Fibroblast of skin of abdomen (primary cell): ENCODE measurements around the gene LRRC8C.
"Not testable (repeated sequence)": the region's sequence is repeated elsewhere in the genome, so short reads cannot be mapped to it uniquely, and the experiment has no call there.

ENCODE experiments used
- DNase-seq: peaks from one replicate; pipeline ENCODE4 v3.0.0-alpha.2; 2013

Gene LRRC8C

DNA sequence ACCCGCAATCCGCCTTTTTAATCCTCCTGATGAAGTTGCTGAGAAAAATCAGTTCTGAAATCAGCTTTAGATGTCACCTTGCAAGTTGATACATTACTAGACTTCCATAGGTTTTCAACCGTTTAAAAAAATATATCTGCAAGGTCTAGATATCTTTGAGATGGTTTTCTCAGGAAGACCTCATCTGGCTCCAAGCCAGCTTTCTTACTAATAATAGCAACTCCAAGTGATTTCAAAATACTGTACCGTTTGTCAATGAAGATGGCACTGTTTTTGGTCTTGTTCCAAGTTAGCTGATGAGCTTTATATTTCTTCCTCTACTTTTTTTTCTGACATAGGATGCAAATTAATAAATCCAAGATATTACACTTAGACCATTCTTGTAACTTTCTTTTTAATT is 40.3 kb downstream of the LRRC8C start:
- DNase-seq = no peak

DNA sequence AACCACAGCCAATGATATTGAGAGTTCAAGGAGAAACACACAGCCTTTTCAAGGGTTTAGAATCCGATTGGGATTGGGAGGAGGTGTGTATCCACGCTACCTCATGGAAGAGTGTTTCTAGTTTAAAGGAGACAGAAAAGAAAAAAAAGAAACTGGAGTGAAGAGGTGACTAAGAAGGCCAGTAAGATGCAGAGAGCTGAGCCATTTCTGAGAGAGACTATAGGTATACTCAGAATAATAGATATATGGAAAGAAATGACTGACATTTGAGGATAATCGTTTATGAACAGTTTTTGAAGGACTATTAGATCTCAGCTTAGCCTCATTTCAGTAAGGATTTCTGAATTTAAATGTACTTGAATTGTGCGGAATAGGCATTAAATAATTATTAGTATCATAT is 42.8 kb downstream of the LRRC8C start:
- DNase-seq = no peak

DNA sequence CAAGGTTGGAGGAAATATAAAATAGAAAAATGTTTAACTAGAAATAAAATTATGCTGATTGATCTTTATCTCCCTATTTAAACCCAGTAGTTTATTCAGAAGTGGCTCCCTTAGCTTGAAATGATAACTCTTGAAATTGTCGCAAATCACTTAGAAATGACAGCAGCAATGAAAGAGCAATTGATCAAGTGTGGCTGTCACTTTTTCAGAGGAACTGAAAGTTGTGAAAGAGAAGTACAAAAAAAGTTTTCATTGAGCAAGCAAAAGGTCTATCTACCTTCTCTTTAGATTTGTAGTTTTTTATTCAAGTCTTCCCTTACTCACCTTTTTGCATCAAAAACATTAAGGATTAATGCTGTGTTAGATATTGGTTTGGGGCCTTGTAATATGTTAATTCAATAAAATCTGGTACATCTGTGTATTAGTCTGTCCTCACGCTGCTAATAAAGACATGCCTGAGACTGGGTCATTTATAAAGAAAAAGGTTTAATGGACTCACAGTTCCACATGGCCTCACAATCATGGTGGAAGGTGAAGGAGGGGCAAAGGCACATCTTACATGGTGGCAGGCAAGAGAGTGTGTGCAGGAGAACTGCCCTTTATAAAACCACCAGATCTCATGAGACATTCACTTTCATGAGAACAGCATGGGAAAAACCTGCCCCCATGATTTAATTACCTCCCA is 48.3 kb downstream of the LRRC8C start:
- no peak for DNase-seq

DNA sequence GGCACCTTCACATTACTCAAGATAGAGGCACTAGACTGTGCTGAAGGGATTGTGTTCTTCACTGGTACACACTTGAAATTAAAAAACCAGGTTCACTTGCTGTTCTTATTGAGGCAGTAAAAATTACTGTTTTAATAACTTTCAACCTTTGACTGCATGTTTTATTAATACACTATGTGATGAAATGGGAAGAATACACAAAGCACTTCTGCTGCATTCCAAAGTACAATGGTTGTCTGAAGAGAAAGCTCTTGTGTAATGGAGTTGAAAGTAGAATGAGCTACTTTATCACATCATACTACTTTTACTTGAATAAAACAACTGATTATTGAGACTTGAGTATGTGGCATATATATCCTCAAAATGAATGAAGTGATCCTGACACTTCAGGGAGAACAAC is 49.7 kb downstream of the LRRC8C start:
- DNase-seq = no peak

DNA sequence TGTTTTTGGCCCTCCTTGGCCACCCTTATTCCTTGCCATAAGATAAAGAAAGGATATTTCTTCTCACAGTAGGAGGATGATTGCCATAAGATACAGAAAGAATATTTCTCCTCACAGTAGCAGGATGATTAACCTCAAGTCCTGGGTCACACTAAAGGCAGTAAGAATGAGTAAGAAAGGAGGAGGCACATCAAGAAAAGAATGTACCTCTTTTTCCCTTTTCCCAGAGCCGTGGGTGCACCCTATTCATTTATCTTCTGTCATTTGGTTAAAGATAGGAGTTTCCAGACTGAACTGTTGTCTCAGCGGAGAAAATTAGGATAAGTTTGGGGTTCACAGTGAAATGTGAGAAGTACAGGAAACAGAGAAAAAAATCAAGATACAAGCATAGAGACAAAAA is 52.5 kb downstream of the LRRC8C start:
- no peak for DNase-seq

DNA sequence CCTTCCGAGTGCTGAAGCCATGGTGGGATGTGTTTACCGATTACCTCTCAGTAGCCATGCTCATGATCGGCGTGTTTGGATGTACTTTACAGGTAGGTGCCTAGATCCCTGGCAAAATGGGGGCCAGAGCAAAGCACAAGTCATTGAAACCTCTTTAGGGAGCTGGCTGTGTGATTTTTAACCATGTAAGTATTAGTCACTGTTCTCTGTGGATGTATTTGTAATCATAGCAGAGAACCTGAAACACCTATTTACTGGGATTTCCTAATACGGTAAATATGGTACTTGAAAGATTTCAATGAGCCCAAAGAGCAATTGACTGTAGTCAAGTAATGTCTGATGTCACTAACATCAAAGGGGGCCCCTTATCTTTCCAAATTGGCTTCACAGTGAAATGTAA is 53.6 kb downstream of the LRRC8C start:
- no peak for DNase-seq

DNA sequence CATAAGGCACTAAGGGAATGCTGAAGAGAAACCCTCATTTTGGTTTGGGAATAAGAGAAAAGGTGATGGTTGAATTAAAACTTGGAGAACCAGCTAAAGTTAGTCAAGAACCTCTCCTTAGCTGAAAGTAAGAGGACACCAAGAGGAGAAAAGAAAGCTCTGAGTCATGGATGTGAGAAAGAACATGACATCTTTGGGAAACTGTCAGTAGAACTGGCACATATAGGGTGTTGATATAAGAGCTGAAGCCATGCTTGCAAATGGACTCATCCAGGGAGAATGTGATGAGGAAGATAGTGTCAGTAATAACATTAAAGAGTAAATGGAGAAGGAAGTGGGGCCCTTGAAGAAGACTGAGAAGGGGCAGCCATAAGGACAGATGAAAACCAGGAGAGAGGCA is 54.3 kb downstream of the LRRC8C start:
- no peak for DNase-seq

DNA sequence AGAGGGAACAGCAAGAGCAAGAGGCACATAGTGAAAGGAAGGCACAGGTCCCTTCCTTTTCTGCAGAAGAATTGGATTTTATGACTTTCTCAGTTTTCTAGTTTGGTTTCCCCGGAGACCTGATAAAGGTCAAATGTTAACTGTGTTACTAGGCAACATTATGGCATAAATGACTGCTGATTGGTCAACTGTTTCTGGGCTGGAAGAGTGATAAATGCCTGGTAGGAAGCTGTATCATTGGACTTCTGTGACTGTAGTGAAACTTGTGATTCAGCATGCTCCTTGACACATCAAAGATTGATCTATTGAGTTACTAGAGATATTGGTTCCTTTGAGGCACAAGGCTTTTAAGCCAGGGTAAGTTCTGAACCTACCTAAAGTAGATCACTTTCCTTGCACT is 55.7 kb downstream of the LRRC8C start:
- DNase-seq = no peak

DNA sequence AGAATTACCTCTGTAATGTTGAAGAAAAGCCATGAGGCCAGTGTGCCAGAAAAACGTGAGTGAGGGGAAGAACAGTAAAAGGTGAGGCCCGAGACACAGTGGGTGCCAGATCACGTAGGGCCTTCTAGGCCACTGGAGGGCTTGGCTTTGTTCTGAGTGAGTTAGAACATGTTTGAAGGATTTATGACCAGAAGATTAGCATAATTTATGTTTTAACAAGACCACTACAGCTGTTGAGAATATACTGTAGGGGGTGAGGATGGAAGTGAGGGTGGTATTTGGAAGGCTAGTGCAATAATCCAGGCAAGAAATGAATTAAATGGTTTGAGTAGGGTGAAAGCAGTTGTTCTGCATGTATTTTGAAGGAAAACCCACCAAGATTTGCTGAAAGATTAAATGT is 56.3 kb downstream of the LRRC8C start:
- DNase-seq = no peak

DNA sequence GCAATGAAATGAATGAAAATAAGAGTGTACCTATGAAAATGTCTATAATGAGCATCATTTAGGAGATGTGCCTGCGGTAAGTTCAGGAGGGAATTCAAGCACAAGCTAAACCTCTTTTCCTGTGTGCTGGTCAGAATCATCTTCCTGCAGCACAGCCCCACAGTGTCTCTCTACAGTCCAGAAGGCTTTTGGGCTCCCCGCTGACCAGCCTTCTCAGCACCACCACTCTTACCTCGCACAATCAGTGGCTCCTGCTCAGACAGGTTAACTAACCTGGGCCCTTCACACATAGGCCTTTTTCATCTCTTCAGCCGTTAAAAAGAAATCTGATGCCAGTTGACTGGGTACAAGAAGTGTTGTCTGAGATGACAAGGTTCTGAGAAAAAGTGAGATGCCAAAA is 57.7 kb downstream of the LRRC8C start:
- DNase-seq = no peak

DNA sequence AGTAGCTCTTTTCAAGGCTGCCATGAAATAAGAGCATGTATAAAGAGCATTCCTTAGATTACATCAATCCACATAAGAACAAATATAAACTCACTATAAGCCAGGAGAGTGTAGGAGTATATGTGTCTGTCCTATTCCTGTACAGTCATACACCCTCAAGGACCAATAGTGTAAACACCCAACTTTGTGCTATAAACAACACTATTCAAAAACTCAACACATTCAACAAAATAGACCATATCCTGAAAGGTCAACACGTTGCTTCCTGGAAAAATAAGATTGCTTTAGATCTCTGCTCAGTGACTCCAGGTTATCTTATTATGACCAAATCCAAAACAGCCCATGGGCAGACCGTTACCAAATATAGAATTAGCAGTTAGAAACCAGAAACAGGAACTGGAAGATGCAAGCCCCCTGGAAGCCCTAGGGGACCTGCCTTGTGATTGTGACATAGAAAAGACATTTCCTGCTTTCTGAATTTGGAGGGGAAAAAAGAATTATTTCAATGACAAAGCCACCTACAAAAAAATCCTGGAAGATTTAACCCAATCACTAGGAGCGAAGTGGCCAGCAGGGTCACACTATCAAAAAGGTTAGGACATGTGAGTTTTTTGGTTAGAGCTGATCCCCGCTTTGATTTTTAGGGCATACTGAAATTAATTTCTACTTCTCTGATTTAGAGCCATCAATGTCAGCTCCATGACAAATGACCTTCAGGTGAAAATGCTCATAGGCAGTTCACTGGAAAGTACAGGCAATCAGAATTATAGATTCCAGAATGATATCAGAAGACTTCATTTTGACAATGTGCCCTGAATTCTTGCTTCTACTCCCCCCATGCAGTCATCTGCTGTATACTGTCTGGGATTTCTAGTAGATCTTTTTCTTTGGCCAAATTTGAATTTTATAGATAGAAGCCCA is 59.9 kb downstream of the LRRC8C start:
- DNase-seq = no peak

DNA sequence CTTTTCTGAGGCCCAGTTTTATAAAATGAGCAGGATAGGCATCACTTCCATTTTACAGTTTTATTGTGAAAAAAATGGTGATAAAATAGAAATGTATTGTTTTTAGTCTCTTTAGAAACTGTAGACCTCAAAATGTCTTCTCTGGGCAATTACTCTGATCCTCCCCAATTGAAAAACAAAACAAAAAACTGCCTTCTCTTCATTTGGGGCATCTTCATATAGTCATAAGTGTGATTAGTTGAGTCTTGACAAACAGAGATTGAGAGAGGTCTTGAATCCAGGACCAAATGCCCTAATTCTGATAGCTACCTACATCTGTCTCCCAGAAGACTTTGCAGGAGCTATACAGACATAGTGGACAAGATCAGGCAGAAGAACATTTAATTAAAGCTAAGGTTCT is 62.9 kb downstream of the LRRC8C start:
- no peak for DNase-seq

DNA sequence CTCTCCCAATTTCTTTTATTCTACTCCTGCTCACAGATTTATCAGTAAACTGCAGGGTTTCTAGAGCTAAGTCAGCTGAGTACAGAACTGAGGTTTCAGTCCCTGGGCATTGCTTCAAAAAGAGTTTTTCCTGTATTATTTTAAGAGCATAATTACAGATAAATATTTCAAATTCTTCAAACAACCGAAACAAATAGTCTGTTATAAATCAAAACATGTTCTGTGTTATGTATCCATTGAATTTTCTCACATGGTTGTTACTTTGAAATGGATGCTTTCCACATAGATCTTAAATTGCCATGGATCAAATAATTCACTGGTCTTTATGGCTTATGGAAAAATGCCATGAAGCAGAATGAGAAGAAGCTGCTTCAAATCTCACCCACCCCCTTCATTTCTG is 64.5 kb downstream of the LRRC8C start:
- peak; percentile 65 for DNase-seq

DNA sequence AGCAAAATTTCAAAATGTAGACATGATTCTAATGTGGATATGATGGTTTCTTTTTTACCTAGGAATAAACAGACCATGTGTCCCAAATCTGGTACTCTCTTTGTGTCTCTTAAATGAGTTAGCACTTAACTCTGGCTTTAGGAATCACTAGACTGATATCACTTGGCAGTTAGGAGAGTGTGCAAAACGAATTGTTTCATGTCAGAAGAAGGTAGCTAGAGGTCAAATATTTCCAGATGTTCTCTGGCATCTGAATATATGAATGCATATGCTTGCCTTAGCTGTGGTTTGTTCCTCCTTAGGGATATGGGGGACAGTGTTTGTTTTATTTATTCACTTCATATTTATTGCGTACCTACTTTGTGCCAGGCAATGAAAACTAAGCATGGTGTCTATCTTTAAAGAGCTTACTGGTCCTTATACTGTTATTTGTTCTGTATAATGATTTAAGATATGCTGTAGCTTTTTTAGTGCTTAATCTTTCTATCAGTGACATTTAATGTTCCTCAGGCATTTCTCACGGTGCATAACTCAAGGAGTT is 65.2 kb downstream of the LRRC8C start:
- DNase-seq = peak; percentile 8

DNA sequence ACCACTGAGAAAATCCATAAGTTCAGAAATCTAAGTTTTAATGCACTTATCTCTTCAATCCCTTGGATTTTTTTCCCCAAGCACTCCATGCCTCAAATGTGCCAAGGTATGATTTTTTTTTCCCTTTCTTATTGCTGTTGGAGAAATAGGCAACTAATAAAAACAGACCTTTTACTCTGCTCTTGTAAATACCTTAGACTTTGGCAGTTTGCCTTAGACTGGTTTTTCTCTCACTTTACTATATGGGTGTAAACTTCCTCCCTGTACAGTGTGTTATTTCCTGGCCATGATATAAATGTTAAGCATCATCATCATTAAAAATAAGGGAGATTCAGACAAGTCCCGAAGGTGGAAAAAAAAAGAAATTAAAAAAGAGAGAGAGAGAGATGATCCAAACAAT is 65.7 kb downstream of the LRRC8C start:
- DNase-seq = no peak

DNA sequence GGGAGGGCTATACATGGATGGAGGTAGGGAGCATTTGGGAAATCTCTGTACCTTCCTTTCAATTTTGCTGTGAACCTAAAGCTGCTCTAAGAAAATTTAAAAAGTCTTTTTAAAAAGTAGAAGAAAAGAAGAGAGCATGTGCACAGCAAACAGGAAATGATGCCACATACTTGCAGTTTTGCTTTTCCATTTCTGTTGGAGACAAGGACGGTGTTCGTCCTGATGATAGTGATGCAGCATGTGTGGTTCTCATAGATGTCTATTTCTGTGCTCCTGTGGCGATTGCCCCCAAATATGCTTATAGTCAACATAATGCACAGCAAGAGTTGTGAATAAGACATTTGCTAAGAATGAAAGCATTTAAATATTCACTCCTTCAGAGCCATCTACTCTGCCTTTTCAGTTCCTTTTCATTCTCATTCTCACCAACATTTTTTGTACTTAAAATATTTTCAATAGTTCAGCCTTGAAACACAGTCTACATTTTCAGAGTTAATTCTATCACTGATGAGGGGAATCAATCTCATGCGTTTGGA is 66.6 kb downstream of the LRRC8C start:
- no peak for DNase-seq

DNA sequence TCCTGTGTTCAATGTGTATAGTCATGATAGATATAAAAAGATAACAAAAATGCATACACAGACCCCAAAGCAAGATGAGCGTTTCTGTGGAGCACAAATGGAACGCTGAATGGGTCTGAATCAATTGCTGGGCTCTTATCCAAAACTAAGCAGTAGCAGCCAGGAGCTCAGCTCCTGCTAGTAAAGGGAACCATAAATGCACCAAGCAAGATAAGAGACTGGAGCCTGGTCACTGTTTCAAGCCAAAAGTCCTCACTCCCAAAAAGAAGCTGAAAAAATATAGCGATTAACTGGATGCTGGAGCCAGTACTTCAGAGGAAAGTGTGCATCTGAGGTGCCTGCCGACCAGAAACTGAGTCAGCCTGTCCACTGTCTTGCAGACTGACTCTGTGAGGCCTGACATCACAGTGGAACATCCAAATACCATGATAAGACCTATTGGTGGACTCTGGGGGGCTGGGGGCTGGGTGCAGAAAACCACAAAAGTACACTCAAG is 68.9 kb downstream of the LRRC8C start:
- DNase-seq = peak; percentile 43

DNA sequence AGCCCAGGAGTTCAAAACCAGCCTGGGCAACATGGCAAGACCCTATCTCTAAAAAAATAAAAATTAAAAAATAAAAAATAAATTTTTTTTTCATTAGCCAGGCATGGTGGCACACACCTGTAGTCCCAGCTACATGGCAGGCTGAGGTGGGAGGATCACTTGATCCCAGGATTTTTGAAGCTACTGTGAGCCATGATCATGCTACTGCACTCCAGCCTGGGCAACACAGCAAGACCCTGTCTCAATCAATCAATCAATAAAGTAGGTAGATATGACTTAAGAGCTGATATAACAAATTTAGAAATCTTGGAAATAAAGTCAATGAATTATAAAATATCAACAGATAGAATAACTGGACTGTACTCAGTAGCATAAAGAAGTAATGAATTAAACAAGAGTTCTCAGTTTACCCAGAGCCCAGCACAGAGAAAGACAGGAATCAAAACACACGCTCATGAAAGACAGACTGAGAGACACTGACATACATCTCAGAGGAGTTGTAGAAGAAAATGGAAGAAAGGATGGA is 69.7 kb downstream of the LRRC8C start:
- DNase-seq = no peak

DNA sequence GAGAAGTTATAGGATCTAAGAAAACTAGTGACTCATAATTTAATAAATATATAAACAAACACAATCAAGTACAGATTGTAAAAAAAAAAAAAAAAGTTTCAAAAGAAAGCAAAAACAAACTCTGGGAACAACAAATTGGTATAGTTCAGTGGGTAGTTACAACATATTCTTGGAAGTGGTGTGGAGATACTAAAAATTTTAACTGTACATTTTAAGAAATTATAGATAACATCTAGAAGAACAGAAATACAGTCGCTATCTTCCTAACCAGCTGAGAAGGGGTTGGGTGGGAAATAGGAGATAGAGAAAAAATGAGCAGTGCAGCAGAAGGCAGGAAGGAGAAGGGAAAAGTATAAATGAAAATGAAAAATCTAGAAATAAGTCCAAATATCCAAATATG is 70.5 kb downstream of the LRRC8C start:
- DNase-seq = no peak

DNA sequence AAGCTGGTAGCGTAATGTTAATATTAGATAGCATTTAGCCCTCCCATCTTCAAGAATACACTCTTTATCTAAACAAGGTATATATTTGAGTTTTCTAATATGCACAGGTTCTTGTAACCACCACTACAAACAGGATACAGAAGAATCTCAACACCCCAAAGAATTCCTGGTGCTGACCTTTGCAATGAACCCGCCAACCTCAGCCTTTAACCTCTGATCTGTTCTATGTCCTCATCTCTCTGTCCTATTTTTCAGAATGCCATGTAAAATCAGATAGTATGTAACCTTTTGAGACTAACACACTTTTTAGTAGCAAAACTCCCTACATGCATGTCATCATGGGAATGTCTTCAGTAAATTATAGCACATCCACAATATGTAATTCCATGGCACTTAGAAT is 71.1 kb downstream of the LRRC8C start:
- DNase-seq = no peak

DNA sequence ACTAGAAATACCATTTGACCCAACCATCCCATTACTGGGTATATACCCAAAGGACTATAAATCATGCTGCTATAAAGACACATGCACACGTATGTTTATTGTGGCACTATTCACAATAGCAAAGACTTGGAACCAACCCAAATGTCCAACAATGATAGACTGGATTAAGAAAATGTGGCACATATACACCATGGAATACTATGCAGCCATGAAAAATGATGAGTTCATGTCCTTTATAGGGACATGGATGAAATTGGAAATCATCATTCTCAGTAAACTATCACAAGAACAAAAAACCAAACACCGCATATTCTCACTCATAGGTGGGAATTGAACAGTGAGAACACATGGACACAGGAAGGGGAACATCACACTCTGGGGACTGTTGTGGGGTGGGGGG is 72.0 kb downstream of the LRRC8C start:
- not testable (repeated sequence) for DNase-seq

DNA sequence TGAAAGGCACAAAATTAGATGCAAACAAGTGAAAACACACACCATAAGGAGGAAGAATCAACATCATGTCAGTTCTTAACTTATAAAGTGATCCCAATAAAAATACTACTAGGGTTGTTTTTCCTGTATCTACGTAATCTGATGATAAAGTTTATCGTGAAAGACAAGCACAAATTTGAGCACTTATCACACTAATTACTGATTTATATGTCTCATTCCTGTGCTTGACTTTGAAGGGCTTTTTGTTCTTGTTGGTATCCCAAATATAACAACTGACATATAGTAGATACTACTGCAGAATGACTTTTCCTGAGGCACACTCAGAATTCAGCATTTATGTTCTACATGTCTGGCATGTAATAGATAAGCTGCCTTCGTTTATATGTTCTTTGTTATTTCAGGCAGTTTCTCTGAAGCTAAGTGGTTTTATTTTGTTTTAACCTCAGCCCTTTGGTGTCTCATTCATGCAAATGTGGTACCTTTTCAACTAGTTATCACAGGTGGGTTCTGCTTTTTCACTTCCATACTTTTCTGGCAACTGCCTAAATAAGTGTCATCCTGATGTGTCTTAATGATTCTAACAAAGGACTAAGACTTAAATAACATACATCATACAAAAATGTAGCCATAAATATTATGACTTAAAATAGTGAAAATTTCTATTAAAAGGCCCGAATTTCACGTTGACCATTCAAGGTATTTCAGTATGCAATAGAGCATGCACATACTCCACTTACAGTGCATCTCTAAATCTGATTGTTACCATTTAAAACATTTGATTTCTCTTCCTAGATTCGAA is 73.2 kb downstream of the LRRC8C start:
- no peak for DNase-seq

DNA sequence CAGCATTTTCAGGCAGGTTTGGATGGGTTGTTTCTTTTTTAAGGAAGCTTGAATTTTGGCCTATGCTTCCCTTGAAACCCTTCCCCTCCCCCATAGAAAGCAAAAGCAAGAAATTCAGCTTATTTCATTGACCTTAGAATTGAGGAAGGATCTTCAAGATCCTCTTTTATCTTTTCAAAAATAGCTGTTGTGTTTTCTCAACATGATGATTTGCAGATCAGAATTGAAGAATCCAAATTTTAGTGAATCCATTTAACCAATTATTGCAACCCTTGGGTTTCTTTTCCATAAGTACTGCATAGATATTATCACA is 73.7 kb downstream of the LRRC8C start:
- DNase-seq = no peak
